T-helper 17 cell (primary cell): Measurements from ENCODE around the gene HSPBAP1. TPM values are rescaled to one million over a fixed set of nuclear protein-coding genes. Genes with fewer than 3 reads are reported as not detected.
"Not testable (repeated sequence)": the region's sequence is repeated elsewhere in the genome, so short reads cannot be mapped to it uniquely, and the experiment has no call there.

Experiments
- ATAC-seq: fragments of 150-1000 bp; cut with Tn5 transposase; 2 replicates; pipeline ENCODE4 v1.10.0; 2021; ENCODE audit warnings: mild to moderate bottlenecking, moderate library complexity
- DNase-seq, 3 donors: peaks; one replicate each; pipeline versions ENCODE4 v3.0.0 to v3.0.0-alpha.2; 2020 to 2021
- H3K9me3 ChIP-seq: one replicate; pipeline ENCODE4 v1.7.0; 2013; ENCODE audit warnings: low read length, mild to moderate bottlenecking; ENCODE audit not compliant: control insufficient read depth, poor library complexity, severe bottlenecking
- H3K27ac Mint-ChIP-seq: one replicate; pipeline ENCODE4 v1.8.0; 2022; ENCODE audit warnings: mild to moderate bottlenecking, moderate library complexity, mixed read lengths
- H3K27me3 Mint-ChIP-seq: one replicate; pipeline ENCODE4 v1.8.0; 2022; ENCODE audit warnings: mixed read lengths
- H3K36me3 Mint-ChIP-seq: one replicate; pipeline ENCODE4 v1.8.0; 2022; ENCODE audit warnings: low read depth, mixed read lengths
- H3K4me1 Mint-ChIP-seq: one replicate; pipeline ENCODE4 v1.8.0; 2022; ENCODE audit warnings: mild to moderate bottlenecking, mixed read lengths
- H3K4me3 Mint-ChIP-seq: one replicate; pipeline ENCODE4 v1.8.0; 2022; ENCODE audit warnings: mild to moderate bottlenecking, moderate library complexity, mixed read lengths
- total RNA-seq, 4 donors: library from RNA in 2 of 4; stranded (reverse) in 2 of 4; gene quantifications; one replicate each; pipeline ENCODE4 v1.2.3 and lab custom pipeline; 2022 to 2026

The HSPBAP1 gene
- total RNA-seq, 2 donors from 2014 or later, result 17.5 to 18.7 TPM

DNA sequence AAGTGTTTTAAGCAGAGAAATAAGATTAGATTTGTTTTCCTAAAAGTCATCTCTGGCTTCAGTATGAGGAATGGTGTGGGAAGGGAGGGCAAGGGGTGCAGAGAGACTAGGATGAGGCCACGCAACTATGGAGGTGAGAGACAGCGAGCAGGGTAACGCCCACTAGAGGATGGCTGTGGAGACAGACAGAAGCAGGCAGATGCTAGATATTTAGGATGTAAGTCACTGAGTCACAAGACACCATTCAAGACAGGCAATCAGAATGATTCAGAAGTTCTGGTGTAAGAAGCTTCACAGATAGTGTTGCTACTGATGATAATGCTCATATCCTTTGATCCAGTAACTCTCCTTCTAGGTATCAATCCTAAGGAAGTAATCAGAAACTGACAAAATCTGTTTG is 19.1 kb downstream of the HSPBAP1 start:
- H3K9me3 ChIP-seq, result no peaks in the 10 kb centered on the region
- Mint-ChIP-seq H3K36me3 (peaks cover 5% of the 10 kb centered on the region), H3K4me1 (peaks cover 7% of the 10 kb centered on the region), H3K27ac (no peak overlapping the region), H3K27me3 (no peaks in the 10 kb centered on the region), H3K4me3 (no peak overlapping the region)
- DNase-seq (no peak), ATAC-seq (no peak)

DNA sequence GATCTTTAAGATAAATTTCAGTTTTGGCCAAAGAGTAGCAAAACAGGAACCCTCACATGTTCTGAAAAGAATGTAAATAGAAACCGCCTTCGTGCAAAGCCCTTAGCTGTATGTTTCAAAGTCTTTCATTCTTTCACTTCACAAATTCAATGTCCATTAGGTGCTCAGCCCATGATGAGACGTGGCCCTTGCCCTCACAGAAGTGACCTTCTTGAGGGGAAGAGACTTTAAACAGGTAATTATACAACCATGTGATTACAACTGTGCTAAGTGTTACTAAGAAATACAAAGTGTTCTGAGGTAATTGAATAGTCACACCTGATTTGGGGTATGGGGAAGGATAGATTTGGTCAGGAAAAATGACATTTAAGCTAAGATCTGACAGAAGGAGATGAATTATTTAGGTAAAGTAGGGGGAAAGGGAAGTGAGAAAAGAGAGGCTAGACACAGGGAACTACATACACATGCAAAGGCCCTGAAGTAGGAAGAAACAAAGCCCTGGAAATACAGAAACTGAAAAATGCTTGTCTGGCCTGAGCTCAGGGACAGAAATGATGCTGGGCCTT is 19.6 kb downstream of the HSPBAP1 start:
- peaks cover 7% of the 10 kb centered on the region for H3K4me1 Mint-ChIP-seq
- no peaks in the 10 kb centered on the region for H3K27me3 Mint-ChIP-seq
- no peak overlapping the region for H3K4me3 Mint-ChIP-seq
- peaks cover 5% of the 10 kb centered on the region for H3K36me3 Mint-ChIP-seq
- H3K9me3 ChIP-seq, result no peaks in the 10 kb centered on the region
- H3K27ac Mint-ChIP-seq, result no peak overlapping the region
- no peak for ATAC-seq
- DNase-seq, result no peak

DNA sequence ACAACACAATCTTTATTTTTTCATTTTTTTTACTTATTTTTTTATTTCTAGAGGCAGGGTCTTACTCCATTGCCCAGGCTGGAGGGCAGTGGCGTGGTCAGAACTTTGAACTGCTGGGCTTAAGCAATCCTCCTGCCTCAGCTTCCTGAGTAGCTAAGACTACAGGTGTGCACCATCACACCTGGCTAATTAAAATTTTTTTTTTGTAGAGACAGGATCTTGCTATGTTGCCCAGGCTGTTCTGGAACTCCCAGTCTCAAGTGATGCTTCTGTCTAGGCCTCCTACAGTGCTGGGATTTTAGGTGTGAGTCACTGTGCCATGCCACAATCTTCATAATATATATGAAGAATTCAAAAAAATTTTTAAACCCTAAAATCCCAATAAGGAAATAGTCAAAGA is 20.8 kb downstream of the HSPBAP1 start:
- Mint-ChIP-seq H3K4me1 (peaks cover 7% of the 10 kb centered on the region), H3K36me3 (peaks cover 6% of the 10 kb centered on the region), H3K4me3 (no peak overlapping the region), H3K27me3 (no peaks in the 10 kb centered on the region), H3K27ac (no peak overlapping the region)
- ATAC-seq (no peak), DNase-seq (no peak)
- no peaks in the 10 kb centered on the region for H3K9me3 ChIP-seq

DNA sequence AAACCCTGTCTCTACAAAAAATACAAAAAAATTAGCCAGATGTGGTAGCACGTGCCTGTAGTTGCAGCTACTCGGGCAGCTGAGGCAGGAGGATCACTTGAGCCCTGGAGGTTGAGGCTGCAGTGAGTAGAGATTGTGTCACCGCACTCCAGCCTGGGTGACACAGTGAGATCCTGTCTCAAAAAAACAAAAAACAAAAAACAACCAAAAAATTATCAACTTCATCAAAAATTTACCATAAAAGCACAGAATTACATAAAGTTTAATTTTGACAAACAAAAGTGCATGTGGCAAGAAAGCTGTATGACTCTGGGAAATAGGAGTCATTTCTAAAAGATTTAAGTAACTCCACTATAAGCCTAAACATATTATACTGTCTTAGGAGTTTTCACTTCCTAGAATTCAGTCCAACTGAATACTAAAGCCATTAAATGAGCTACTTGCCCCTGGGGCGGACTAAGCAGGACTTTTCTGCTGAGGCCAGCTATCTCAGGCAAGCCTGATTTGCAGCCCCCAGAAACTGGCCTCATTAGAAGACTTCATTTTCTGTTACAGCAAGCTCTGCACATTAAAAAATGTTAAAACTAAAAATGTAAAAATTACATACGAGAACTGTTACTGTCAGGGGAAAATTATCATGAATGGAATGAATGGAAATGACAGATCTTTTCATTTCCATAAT is 23.0 kb downstream of the HSPBAP1 start:
- DNase-seq, result no peak
- ATAC-seq, result no peak
- H3K36me3 Mint-ChIP-seq, result peaks cover 6% of the 10 kb centered on the region
- no peaks in the 10 kb centered on the region for H3K9me3 ChIP-seq
- no peak overlapping the region for H3K27ac Mint-ChIP-seq
- no peak overlapping the region for H3K4me3 Mint-ChIP-seq
- H3K4me1 Mint-ChIP-seq, result peaks cover 7% of the 10 kb centered on the region
- no peaks in the 10 kb centered on the region for H3K27me3 Mint-ChIP-seq

DNA sequence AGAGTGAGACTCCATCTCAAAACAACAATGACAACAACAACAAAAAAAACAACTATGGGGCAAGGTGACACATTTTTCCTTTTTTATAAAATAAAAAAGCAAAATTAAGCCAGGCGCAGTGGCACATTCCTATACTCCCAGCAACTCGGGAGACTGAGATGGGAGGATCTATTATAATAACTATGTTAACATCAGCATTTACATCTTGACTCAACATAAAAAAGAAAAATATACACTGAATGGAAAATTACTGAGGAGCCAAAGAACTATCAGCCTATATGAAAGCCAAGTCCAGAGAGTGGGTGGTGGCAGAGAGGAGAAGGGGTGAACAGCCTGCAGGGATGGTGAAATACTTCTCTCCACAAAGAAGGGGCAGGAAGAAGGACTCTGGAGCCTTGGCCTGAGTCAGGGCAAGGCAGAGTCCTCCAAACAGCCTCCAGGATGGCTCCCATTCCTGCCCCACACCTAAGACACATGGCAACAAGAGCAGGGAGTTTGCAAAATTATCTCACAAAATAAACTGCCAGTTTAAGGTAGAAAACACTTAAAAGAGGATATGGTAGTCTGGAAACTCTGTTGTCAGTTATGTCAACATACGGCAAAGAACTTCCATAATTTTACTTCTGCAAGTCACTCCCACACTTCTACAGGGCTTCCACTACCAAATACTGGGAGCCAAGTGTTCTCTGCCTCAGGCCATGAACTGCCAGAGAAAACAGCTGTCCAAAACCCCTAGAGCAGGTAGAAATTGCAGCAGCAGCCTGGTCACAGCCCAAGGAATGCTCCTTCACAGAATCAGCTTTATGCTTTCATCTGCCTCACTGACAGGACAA is 25.9 kb downstream of the HSPBAP1 start:
- no peak overlapping the region for H3K27ac Mint-ChIP-seq
- no peaks in the 10 kb centered on the region for H3K27me3 Mint-ChIP-seq
- H3K9me3 ChIP-seq, result no peaks in the 10 kb centered on the region
- ATAC-seq, result no peak
- peaks cover 4% of the 10 kb centered on the region for H3K4me1 Mint-ChIP-seq
- H3K4me3 Mint-ChIP-seq, result no peak overlapping the region
- peaks cover 5% of the 10 kb centered on the region for H3K36me3 Mint-ChIP-seq
- no peak for DNase-seq

DNA sequence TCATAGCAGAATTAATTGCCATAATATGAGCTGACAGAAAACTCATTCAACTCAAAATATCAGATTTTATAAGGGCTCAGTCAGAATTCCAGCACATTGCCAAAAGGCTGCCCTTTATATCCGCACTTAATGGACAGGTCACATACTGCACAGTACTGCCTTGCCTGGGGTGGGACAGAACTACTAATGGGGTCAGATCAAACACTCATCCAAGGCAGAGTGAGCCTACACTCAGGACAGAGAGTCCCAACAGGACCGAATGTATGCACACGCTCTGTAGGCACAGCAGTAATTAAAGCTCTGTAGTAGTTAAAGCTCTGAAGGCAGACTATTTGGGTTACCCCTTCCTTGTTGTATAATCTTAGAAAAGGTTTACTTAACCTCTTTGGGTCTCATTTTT is 27.2 kb downstream of the HSPBAP1 start:
- ATAC-seq, result no peak
- peaks cover 7% of the 10 kb centered on the region for H3K36me3 Mint-ChIP-seq

DNA sequence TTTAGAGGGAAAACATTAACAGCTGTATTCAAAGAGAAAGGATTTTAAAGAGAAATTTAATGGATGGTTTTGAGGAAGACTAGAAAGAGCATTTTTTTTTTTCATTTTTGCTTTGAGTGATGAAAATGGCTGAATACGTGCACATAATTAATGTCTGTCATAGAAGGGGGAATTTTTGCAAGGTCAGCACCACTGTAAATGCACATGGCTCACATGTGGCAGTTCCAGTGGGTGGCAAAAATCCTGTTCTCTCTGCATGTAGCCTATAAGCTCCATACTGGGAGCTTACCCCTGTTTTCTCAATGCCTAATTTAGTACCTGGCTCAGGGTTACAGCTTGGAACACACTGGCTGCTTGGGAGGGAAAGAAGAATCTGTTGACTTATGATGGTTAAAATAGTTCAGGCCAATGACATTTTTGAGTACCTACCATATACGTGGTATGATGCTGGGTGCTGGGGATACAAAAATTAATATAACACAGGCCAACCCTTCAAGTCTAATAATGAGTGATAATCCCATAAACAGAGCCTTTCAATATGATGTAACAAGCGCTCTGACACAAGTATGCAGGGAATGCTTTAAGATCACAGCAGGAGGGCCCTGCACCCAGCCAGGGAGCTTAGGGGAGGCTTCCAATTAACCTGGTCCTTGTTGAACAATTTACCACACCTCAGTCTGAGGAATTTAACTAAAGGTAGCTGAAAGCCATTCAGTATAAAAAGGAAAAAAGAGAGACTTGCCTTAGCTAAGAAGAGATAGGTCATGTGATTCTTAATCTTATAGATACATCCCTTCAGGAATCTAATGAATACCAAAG is 33.0 kb downstream of the HSPBAP1 start:
- ATAC-seq (no peak), DNase-seq (no peak)
- Mint-ChIP-seq H3K27ac (no peak overlapping the region), H3K4me3 (no peak overlapping the region), H3K4me1 (peaks cover 2% of the 10 kb centered on the region), H3K36me3 (peaks cover 8% of the 10 kb centered on the region), H3K27me3 (no peaks in the 10 kb centered on the region)
- H3K9me3 ChIP-seq, result no peaks in the 10 kb centered on the region

More for the DNA sequence above, 27.2 kb downstream of the HSPBAP1 start:
- no peak for DNase-seq
- H3K4me1 Mint-ChIP-seq, result peaks cover 4% of the 10 kb centered on the region
- no peaks in the 10 kb centered on the region for H3K9me3 ChIP-seq
- H3K27me3 Mint-ChIP-seq, result no peaks in the 10 kb centered on the region
- H3K4me3 Mint-ChIP-seq, result no peak overlapping the region
- no peak overlapping the region for H3K27ac Mint-ChIP-seq

DNA sequence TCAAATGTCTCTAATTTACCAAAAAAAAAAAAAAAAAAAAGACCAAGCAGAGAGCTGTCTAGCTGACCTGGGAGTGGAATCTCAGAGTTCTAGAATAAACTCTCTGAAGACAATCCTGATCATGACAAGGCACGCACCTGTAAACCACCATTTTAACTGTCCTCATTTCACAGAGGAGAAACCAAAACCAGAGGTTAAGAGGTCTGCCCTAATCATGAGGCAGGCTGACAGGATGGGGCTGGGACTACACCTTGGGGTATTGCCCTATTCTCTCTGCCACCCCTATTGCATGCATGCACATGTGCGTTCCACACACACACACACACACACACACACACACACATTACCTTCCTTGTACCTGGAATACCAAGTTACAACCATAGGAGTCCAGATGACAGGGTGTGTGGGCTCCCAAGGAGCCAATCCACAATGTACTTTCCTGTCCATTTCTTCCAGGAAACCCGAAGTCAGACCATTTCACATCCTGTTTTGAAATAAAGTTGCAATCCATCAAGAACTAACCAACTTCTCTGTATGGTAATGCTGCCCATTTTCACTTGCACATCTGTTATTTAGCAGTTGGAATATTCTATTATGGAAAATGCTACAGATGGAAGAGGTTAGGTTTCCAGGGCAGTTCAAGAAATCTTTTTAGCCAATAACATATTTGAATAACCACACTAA is 34.6 kb downstream of the HSPBAP1 start:
- no peak for DNase-seq

DNA sequence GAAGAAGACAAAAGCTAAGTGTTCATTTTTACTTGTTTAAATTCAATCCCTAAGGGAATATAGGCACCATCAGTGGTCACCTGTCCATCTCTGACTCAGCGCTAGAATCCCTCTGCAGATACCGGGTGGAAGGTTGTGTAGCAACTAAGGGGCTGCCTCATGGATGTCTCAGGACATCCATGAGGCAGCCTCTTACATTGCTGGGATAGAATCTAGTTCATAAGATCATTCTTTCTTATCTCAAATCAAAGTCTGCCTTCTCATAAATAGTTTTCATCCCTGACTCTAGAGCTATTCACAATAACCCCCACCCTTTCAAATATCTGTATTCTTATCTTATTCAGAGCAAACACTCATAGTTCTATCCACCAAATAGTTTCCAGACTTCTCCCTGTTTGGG is 38.1 kb downstream of the HSPBAP1 start:
- no peaks in the 10 kb centered on the region for H3K9me3 ChIP-seq
- Mint-ChIP-seq H3K4me1 (peaks cover 10% of the 10 kb centered on the region), H3K27ac (no peak overlapping the region), H3K4me3 (no peak overlapping the region), H3K36me3 (peaks cover 19% of the 10 kb centered on the region), H3K27me3 (no peaks in the 10 kb centered on the region)
- ATAC-seq (no peak), DNase-seq (no peak)

More for the DNA sequence above, 34.6 kb downstream of the HSPBAP1 start:
- Mint-ChIP-seq H3K4me1 (peaks cover 5% of the 10 kb centered on the region), H3K4me3 (no peak overlapping the region), H3K27ac (peak overlapping the region; percentile 65), H3K36me3 (peaks cover 14% of the 10 kb centered on the region), H3K27me3 (no peaks in the 10 kb centered on the region)
- no peaks in the 10 kb centered on the region for H3K9me3 ChIP-seq
- ATAC-seq, result no peak

DNA sequence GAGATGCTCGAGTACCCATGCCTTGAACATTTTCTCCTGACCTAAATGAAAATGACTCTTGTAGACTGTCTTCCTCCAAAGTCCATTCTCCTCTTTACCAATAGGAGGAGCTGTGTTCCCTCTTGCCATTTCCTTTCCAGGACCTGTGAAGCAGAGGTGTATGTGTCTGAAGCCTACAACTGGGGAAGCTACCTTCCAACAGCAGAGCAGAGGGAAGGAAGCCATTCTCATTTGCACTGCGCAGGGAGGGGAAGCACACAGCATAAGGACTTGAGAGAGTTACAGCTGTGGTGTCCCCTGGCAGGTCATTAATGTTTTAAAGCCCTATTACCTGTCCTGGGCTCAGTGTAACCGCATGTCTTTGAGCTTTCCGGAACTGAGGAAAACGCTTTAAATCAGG is 38.7 kb downstream of the HSPBAP1 start:
- H3K9me3 ChIP-seq, result no peaks in the 10 kb centered on the region
- no peak overlapping the region for H3K27ac Mint-ChIP-seq
- peaks cover 19% of the 10 kb centered on the region for H3K36me3 Mint-ChIP-seq
- H3K27me3 Mint-ChIP-seq, result no peaks in the 10 kb centered on the region
- no peak for DNase-seq
- H3K4me3 Mint-ChIP-seq, result no peak overlapping the region
- peaks cover 10% of the 10 kb centered on the region for H3K4me1 Mint-ChIP-seq
- peak; percentile 80 for ATAC-seq

DNA sequence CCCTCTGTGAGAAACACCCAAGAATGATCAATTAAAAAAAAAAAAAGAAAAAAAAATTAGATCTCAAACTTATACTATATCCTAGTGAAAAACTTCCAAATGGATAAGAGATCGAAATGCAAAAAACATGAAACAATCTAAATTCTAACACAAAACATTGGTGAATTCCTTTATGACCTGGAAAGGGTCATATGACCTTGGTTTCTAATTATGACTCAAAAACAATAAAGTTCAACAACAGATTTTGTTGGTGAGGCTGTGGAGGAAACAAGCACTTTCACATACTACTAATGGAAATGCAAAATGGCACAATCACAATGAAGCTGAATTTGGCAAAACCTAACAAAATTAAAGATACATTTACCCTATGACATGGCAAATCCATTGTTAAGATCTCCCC is 45.3 kb downstream of the HSPBAP1 start:
- Mint-ChIP-seq H3K4me1 (peaks cover 5% of the 10 kb centered on the region), H3K27ac (no peak overlapping the region), H3K36me3 (peaks cover 12% of the 10 kb centered on the region), H3K27me3 (no peaks in the 10 kb centered on the region), H3K4me3 (no peak overlapping the region)
- H3K9me3 ChIP-seq, result no peaks in the 10 kb centered on the region
- ATAC-seq, result no peak
- DNase-seq, result no peak

DNA sequence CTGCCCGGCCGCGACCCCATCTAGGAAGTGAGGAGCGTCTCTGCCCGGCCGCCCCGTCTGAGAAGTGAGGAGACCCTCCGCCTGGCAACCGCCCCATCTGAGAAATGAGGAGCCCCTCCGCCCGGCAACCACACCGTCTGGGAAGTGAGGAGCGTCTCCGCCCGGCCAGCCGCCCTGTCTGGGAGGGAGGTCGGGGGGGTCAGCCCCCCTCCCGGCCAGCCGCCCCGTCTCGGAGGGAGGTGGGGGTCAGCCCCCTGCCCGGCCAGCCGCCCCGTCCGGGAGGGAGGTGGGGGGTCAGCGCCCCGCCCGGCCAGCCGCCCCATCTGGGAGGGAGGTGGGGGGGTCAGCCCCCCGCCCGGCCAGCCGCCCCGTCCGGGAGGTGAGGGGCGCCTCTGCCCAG is 46.3 kb downstream of the HSPBAP1 start:
- DNase-seq, H3K27me3 Mint-ChIP-seq, H3K4me3 Mint-ChIP-seq, H3K9me3 ChIP-seq, ATAC-seq, H3K27ac Mint-ChIP-seq, H3K4me1 Mint-ChIP-seq, H3K36me3 Mint-ChIP-seq: not testable (repeated sequence)
